Mammary epithelial cell (primary cell): ENCODE data around the gene ZBED4.

Experiments used
- EZH2 ChIP-seq: IDR thresholded peaks from 2 replicates; pipeline ENCODE4 v1.6.1; 2012; ENCODE audit warnings: low read length, inconsistent platforms, borderline replicate concordance
- TF ChIP-seq, protein P1 (sequence below), 2 donors: IDR thresholded peaks in 1 of 2; conservative IDR thresholded peaks in 1 of 2; 2 replicates each; pipeline ENCODE4 v1.5.1; 2011 to 2012; ENCODE audit warnings: inconsistent platforms in 2 of 2, low read length in 2 of 2, mild to moderate bottlenecking in 2 of 2, control low read depth in 1 of 2, low read depth in 1 of 2; ENCODE audit not compliant: insufficient read depth in 1 of 2; ENCODE audit errors: extremely low read depth in 1 of 2

- TF ChIP-seq, protein P1, sequence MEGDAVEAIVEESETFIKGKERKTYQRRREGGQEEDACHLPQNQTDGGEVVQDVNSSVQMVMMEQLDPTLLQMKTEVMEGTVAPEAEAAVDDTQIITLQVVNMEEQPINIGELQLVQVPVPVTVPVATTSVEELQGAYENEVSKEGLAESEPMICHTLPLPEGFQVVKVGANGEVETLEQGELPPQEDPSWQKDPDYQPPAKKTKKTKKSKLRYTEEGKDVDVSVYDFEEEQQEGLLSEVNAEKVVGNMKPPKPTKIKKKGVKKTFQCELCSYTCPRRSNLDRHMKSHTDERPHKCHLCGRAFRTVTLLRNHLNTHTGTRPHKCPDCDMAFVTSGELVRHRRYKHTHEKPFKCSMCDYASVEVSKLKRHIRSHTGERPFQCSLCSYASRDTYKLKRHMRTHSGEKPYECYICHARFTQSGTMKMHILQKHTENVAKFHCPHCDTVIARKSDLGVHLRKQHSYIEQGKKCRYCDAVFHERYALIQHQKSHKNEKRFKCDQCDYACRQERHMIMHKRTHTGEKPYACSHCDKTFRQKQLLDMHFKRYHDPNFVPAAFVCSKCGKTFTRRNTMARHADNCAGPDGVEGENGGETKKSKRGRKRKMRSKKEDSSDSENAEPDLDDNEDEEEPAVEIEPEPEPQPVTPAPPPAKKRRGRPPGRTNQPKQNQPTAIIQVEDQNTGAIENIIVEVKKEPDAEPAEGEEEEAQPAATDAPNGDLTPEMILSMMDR (conservative IDR thresholded peaks at IDR 0.05 in 1 of 2, IDR thresholded peaks at IDR 0.05 in 1 of 2; ENCODE audit: extremely low read depth in 1 of 2, insufficient read depth in 1 of 2, low read depth in 1 of 2, low read length in 2 of 2) = no peak
- TF ChIP-seq EZH2 = no peak
These were observed 52.6 kb downstream of the ZBED4 start for GRCh38 chr22:49906071-49906798.
